ENCODE data around the gene SEMA6A.

SEMA6A gene

DNA sequence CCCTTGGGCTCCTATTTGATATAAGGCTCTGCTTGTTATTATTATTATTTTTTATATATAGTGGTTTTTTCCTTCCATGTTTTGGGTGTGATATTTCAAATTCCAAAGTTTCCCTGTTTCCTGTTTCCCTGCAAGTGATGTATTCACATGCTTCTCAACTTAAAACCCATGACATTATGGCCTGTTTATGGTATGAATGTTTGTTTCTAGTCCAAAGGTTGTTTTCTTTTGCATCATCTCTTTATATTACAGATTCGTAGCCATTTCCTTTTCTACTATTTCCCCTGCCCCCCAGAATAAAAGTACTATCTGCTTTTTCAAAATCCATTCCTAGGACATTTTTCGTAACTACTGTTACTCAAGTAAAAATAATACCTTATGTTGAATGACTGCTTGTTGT, 7.5 kb downstream of the SEMA6A start:
- peaks cover 73% of the 10 kb centered on the region for H3K27me3 ChIP-seq (ENCODE audit: insufficient read depth, poor library complexity, severe bottlenecking)
- no peak overlapping the region for H3K4me3 ChIP-seq (ENCODE audit: severe bottlenecking)
- DNase-seq (ENCODE audit: low spot score) = no peak
- TF ChIP-seq, protein P1, sequence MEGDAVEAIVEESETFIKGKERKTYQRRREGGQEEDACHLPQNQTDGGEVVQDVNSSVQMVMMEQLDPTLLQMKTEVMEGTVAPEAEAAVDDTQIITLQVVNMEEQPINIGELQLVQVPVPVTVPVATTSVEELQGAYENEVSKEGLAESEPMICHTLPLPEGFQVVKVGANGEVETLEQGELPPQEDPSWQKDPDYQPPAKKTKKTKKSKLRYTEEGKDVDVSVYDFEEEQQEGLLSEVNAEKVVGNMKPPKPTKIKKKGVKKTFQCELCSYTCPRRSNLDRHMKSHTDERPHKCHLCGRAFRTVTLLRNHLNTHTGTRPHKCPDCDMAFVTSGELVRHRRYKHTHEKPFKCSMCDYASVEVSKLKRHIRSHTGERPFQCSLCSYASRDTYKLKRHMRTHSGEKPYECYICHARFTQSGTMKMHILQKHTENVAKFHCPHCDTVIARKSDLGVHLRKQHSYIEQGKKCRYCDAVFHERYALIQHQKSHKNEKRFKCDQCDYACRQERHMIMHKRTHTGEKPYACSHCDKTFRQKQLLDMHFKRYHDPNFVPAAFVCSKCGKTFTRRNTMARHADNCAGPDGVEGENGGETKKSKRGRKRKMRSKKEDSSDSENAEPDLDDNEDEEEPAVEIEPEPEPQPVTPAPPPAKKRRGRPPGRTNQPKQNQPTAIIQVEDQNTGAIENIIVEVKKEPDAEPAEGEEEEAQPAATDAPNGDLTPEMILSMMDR (IDR thresholded peaks at IDR 0.05; ENCODE audit: poor library complexity, severe bottlenecking) = no peak
- no peaks in the 10 kb centered on the region for H3K36me3 ChIP-seq (ENCODE audit: low read depth)
- no peaks in the 10 kb centered on the region for H3K4me1 ChIP-seq (ENCODE audit: insufficient read depth, poor library complexity, severe bottlenecking)
- H3K27ac ChIP-seq (ENCODE audit: poor library complexity, severe bottlenecking) = no peak overlapping the region
- ATAC-seq (ENCODE audit: low read depth) = no peak
- no peaks in the 10 kb centered on the region for H3K9me3 ChIP-seq (ENCODE audit: severe bottlenecking)

DNA sequence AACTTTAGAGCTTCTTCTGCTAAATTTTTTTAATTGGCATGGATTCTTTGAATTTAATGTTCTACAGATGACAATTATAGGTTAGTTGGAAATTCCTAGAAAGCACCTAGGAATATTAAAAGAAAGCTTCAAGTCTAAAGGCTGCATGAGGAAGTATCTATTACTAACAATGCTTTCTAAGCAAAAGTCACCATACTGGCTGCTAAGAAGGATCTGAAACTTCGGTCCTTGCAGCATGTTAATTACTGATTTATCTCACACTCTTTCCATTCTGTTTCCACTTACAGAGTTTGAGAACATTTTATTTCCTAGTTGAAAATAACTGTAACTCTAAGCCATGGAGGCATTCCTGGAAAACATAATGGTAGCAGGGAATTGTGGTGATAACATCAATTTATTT, 8.4 kb downstream of the SEMA6A start:
- H3K36me3 ChIP-seq (ENCODE audit: low read depth) = no peaks in the 10 kb centered on the region
- H3K4me1 ChIP-seq (ENCODE audit: insufficient read depth, poor library complexity, severe bottlenecking) = no peaks in the 10 kb centered on the region
- no peaks in the 10 kb centered on the region for H3K9me3 ChIP-seq (ENCODE audit: severe bottlenecking)
- H3K27me3 ChIP-seq (ENCODE audit: insufficient read depth, poor library complexity, severe bottlenecking) = peaks cover 71% of the 10 kb centered on the region
- no peak overlapping the region for H3K27ac ChIP-seq (ENCODE audit: poor library complexity, severe bottlenecking)
- no peak overlapping the region for H3K4me3 ChIP-seq (ENCODE audit: severe bottlenecking)
- ATAC-seq (ENCODE audit: low read depth) (no peak), DNase-seq (ENCODE audit: low spot score) (no peak)
- TF ChIP-seq, protein P1 (IDR thresholded peaks at IDR 0.05; ENCODE audit: poor library complexity, severe bottlenecking) = no peak

DNA sequence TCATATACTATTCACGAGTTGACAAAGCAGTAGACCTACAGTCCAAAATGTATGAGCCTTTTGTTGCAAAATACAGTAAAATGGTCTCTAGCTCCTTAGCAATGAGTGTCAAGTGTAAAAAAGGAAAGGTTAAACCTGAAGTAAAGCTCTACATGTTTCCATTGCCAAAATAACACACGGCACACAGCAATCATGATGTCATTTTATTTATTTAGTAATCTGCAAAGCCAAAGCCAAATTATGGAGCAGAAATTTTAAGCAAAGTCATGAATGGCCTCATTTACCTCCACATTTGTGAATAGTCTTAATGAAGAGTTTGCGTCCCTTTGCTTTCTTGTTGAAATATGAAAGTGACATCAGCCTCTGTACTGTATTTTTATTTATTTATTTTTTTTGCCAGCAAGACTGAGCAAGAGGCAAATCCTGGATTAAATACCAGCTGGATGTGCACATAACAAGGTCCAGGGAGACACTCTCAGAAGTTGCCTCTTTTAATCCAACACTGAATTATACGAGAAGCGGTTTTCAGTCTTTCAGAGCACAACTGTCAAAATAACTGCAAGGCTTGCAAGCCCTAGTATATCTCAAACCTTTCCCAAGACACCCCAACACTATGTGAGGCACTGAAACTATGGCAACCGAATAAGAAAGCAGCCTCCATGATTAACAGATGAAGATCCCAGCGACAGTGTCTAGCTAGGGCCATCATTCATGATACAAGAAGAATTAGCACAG, 9.7 kb downstream of the SEMA6A start:
- Histone ChIP-seq H3K9me3 (ENCODE audit: severe bottlenecking) (no peaks in the 10 kb centered on the region), H3K4me3 (ENCODE audit: severe bottlenecking) (no peak overlapping the region), H3K27me3 (ENCODE audit: insufficient read depth, poor library complexity, severe bottlenecking) (peaks cover 58% of the 10 kb centered on the region), H3K27ac (ENCODE audit: poor library complexity, severe bottlenecking) (no peak overlapping the region), H3K4me1 (ENCODE audit: insufficient read depth, poor library complexity, severe bottlenecking) (no peaks in the 10 kb centered on the region), H3K36me3 (ENCODE audit: low read depth) (no peaks in the 10 kb centered on the region)
- ATAC-seq (ENCODE audit: low read depth) (no peak), DNase-seq (ENCODE audit: low spot score) (no peak)
- TF ChIP-seq, protein P1 (IDR thresholded peaks at IDR 0.05; ENCODE audit: poor library complexity, severe bottlenecking) = no peak

DNA sequence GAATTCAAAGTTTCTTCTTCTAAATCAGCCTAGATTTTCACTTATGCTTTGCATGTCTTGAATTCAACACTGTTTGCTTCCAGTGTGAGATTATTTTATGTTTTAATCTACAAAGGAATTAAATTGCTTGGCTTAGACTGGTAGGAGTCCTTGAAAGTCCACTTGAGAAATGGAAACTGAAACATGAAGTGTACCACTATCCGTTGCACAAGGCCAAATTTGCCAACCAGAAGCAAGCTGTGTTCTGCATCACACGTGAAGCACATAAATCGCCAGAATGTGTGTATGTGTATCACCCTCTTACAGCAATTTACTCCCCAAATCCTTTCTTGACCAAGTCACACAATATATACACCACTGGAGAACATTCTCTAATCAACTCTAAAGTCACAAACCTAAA, 10.3 kb downstream of the SEMA6A start:
- no peak for DNase-seq (ENCODE audit: low spot score)
- Histone ChIP-seq H3K27me3 (ENCODE audit: insufficient read depth, poor library complexity, severe bottlenecking) (peaks cover 52% of the 10 kb centered on the region), H3K27ac (ENCODE audit: poor library complexity, severe bottlenecking) (no peak overlapping the region), H3K36me3 (ENCODE audit: low read depth) (no peaks in the 10 kb centered on the region), H3K4me1 (ENCODE audit: insufficient read depth, poor library complexity, severe bottlenecking) (no peaks in the 10 kb centered on the region), H3K9me3 (ENCODE audit: severe bottlenecking) (no peaks in the 10 kb centered on the region), H3K4me3 (ENCODE audit: severe bottlenecking) (no peak overlapping the region)
- TF ChIP-seq, protein P1 (IDR thresholded peaks at IDR 0.05; ENCODE audit: poor library complexity, severe bottlenecking) = no peak
- no peak for ATAC-seq (ENCODE audit: low read depth)

DNA sequence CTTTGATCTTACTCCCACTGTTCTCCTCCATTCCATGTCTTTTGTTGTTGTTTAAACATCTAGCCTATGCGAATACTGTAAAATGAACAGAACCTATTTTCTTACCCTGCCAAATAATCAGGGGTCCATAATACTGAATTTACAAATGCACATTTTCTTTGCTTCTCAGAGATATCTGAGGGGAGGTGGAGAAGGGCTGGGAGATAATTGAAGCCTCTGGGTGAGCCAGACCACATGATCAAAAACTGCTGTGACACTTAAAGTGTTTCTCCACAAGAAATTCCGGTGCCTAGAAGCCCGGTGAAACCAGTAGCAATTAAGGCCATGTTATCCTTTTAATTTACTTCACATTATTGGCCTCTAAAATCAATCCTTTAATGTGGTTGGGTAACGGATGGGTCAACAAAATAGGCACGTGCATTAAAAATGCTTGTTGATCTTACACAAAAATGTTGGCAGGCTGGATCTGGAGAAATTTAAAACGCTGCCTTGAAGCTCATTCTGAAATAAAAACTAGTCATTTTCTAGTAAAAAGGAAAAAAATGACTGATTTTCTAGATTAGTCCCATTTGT, 10.8 kb downstream of the SEMA6A start:
- Histone ChIP-seq H3K4me3 (ENCODE audit: severe bottlenecking) (no peak overlapping the region), H3K36me3 (ENCODE audit: low read depth) (no peaks in the 10 kb centered on the region), H3K27me3 (ENCODE audit: insufficient read depth, poor library complexity, severe bottlenecking) (peaks cover 47% of the 10 kb centered on the region), H3K9me3 (ENCODE audit: severe bottlenecking) (no peaks in the 10 kb centered on the region), H3K27ac (ENCODE audit: poor library complexity, severe bottlenecking) (no peak overlapping the region), H3K4me1 (ENCODE audit: insufficient read depth, poor library complexity, severe bottlenecking) (no peaks in the 10 kb centered on the region)
- TF ChIP-seq, protein P1 (IDR thresholded peaks at IDR 0.05; ENCODE audit: poor library complexity, severe bottlenecking) = no peak
- ATAC-seq (ENCODE audit: low read depth) = no peak
- no peak for DNase-seq (ENCODE audit: low spot score)

Measured in RWPE2 (cell line).